K562 (cell line): ENCODE data around the gene CCDC97. TPM values are rescaled to one million over a fixed set of nuclear protein-coding genes. Genes with fewer than 3 reads are reported as not detected.

Experiments
- ATAC-seq: fragments of 200-7000 bp; cut with Tn5 transposase; 3 replicates; pipeline ENCODE4 v1.9.1; 2020; ENCODE audit warnings: moderate library complexity
- BruUV-seq: library from RNA; stranded (reverse); fragments of 400-500 nt; replicated peaks from 2 replicates; lab custom pipeline; 2021; lab: Mats Ljungman, UMichigan
- CTCF ChIA-PET: fragments of 300-600 bp; formaldehyde crosslinking; extraction: SDS; loops from one replicate; lab custom pipeline; 2021; ENCODE audit warnings: low intra/inter-chr PET ratio; lab: Yijun Ruan, JAX
- POLR2A ChIA-PET: fragments of 300-600, 350-650 bp; sonication (Branson Sonifier 250); formaldehyde crosslinking; extraction: SDS; loops from one replicate; lab custom pipeline; 2021; ENCODE audit warnings: antibody characterized with exemption, inconsistent platforms; lab: Yijun Ruan, JAX
- DNase-seq, 4 experiments: peaks; one replicate each; pipeline versions ENCODE4 v3.0.0 to v3.0.0-alpha.2; 2011 to 2018; ENCODE audit warnings: low spot score in 3 of 4, mixed read lengths in 3 of 4; ENCODE audit errors: extremely low read depth in 1 of 4
- FAIRE-seq: peaks from 2 replicates; lab custom pipeline; 2011; peaks lifted over from hg19 to GRCh38; lab: Jason Lieb, UNC
- H2AFZ ChIP-seq: 2 replicates; pipeline ENCODE4 v1.6.0; 2011; ENCODE audit warnings: low read depth, low read length, control low read depth, inconsistent platforms
- H3K27ac ChIP-seq: fragments of 200-600 bp; 3 replicates; pipeline ENCODE4 v1.8.0; 2011; ENCODE audit warnings: low read depth, mild to moderate bottlenecking, control low read depth, inconsistent platforms, low read length, moderate library complexity, mixed read lengths; ENCODE audit errors: extremely low read depth
- H3K27me3 ChIP-seq, 2 experiments: fragments of 300-600 bp in 1 of 2; 2 replicates in 1 of 2; 3 replicates in 1 of 2; pipeline versions ENCODE4 v1.6.0 to v1.8.0; 2011; ENCODE audit warnings: inconsistent platforms in 2 of 2, low read length in 2 of 2, mild to moderate bottlenecking in 1 of 2, mixed read lengths in 1 of 2, moderate library complexity in 1 of 2; ENCODE audit not compliant: control insufficient read depth in 2 of 2, insufficient read depth in 2 of 2
- H3K36me3 ChIP-seq: fragments of 300-600 bp; 3 replicates; pipeline ENCODE4 v1.8.0; 2011; ENCODE audit warnings: mild to moderate bottlenecking, low read length, inconsistent platforms; ENCODE audit not compliant: control insufficient read depth, insufficient read depth
- H3K4me1 ChIP-seq, 2 experiments: fragments of 200-600 bp in 1 of 2; replicated peaks in 1 of 2; 2 replicates in 1 of 2; 3 replicates in 1 of 2; pipeline versions ENCODE4 v1.5.1 to v1.8.0; 2011; ENCODE audit warnings: inconsistent platforms in 2 of 2, low read length in 2 of 2, mild to moderate bottlenecking in 1 of 2, mixed read lengths in 1 of 2, moderate library complexity in 1 of 2; ENCODE audit not compliant: control insufficient read depth in 2 of 2, insufficient read depth in 2 of 2
- H3K4me2 ChIP-seq: 2 replicates; pipeline ENCODE4 v1.6.1; 2011; ENCODE audit warnings: low read length, control low read depth, inconsistent platforms, mixed read lengths; ENCODE audit not compliant: insufficient read depth
- H3K4me3 ChIP-seq: fragments of 200-600 bp; sonication (generic), shearing (Covaris generic); 2 replicates; pipeline ENCODE4 v1.5.1; 2016; ENCODE audit warnings: control low read depth, inconsistent platforms
- H3K79me2 ChIP-seq: fragments of 200-600 bp; 3 replicates; pipeline ENCODE4 v1.8.0; 2011; ENCODE audit warnings: low read length, inconsistent platforms; ENCODE audit not compliant: control insufficient read depth, insufficient read depth
- H3K9ac ChIP-seq, 2 experiments: 2 replicates each; pipeline versions ENCODE4 v1.6.0 to v1.6.1; 2011; ENCODE audit warnings: low read depth in 2 of 2, low read length in 2 of 2, control low read depth in 1 of 2, inconsistent platforms in 1 of 2, mild to moderate bottlenecking in 1 of 2, mixed read lengths in 1 of 2; ENCODE audit not compliant: insufficient read depth in 1 of 2
- H3K9me1 ChIP-seq: one replicate; pipeline ENCODE4 v1.6.0; 2011; ENCODE audit warnings: inconsistent platforms, mild to moderate bottlenecking, low read length, moderate library complexity; ENCODE audit not compliant: control insufficient read depth, insufficient read depth
- H3K9me3 ChIP-seq: replicated peaks from 2 replicates; pipeline ENCODE4 v1.5.1; 2011; ENCODE audit warnings: low read depth, low read length, inconsistent platforms; ENCODE audit not compliant: control insufficient read depth, insufficient read depth
- H4K20me1 ChIP-seq: replicated peaks from 2 replicates; pipeline ENCODE4 v1.6.1; 2011; ENCODE audit warnings: low read length, inconsistent platforms, mixed read lengths; ENCODE audit not compliant: control insufficient read depth, insufficient read depth
- POLR2G ChIP-seq: fragments of 200-400 bp; formaldehyde crosslinking; IDR thresholded peaks from 2 replicates; pipeline ENCODE4 v1.6.1; 2017; ENCODE audit warnings: low read depth, mild to moderate bottlenecking, antibody characterized with exemption, low read length, moderate library complexity
- RBFOX2 ChIP-seq: fragments of 200-400 bp; formaldehyde crosslinking; IDR thresholded peaks from 2 replicates; pipeline ENCODE4 v1.6.1; 2017; ENCODE audit warnings: low read depth, mild to moderate bottlenecking, low read length, moderate library complexity
- RBM14 ChIP-seq: fragments of 200-400 bp; formaldehyde crosslinking; IDR thresholded peaks from 2 replicates; pipeline ENCODE4 v1.6.1; 2018; ENCODE audit warnings: low read depth, mild to moderate bottlenecking, low read length, moderate library complexity, borderline replicate concordance; ENCODE audit not compliant: insufficient read depth
- ZNF212 ChIP-seq: fragments of 450-650 bp; formaldehyde crosslinking; IDR thresholded peaks from 2 replicates; pipeline ENCODE4 v1.4.0; 2020; ENCODE audit warnings: mild to moderate bottlenecking
- WGBS: fragments of 100-300 bp; shearing (Covaris generic); methylation state at CpG from one replicate; pipeline ENCODE4 v1.1.6; 2016; ENCODE audit warnings: low coverage, mixed read lengths; ENCODE audit not compliant: insufficient coverage; ENCODE audit errors: missing lambda C conversion rate; 5-methylcytosine and 5-hydroxymethylcytosine counted together
- in situ Hi-C: fragments of 300-500 bp; cut with MboI; formaldehyde crosslinking; loops from 4 replicates; pipeline ENCODE4 v1.15.0; 2018; ENCODE audit warnings: inconsistent platforms, mixed read lengths
- intact Hi-C: fragments of 100-400 bp; cut with micrococcal nuclease; formaldehyde crosslinking; loops from 2 replicates; pipeline ENCODE4 v1.14.2; 2022
- polyA plus RNA-seq, 8 experiments: library from polyadenylated mRNA; depleted of rRNA in 4 of 8; stranded (reverse) in 5 of 8; unstranded in 3 of 8; fragments of >200 nt; fragmentation: Nextera tagmentation in 2 of 8; fragmentation: Illumina TruSeq in 1 of 8; extraction: Ambion mirVana in 2 of 8; extraction: Trizol in 1 of 8; gene quantifications; 2 replicates each; pipeline versions ENCODE4 v1.2.1 to v1.2.3, GENCODE V29; 2011 to 2014; ENCODE audit warnings: inconsistent platforms in 1 of 8, missing spikeins in 1 of 8
- total RNA-seq, 7 experiments: library from RNA; depleted of rRNA in 6 of 7; stranded (reverse); fragments of >200 nt in 6 of 7; fragmentation: Illumina TruSeq in 2 of 7; extraction: Trizol in 2 of 7; gene quantifications; 2 replicates each; pipeline versions ENCODE4 v1.2.1 to v1.2.3, GENCODE V29; 2011 to 2021; ENCODE audit warnings: low replicate concordance in 1 of 7

The CCDC97 gene
- total and polyA plus RNA-seq, 9 of the 15 experiments (the other 6 are each of a cell fraction or from before 2014, with no cell fraction given), result 0.60 to 16.5 (median 7.0) TPM

- Histone ChIP-seq H4K20me1 (peaks cover 6% of the 10 kb centered on the region; the same call in 1 of the 2 replicates), H3K27ac (no peak overlapping the region), H3K4me3 (no peak overlapping the region), H3K36me3 (peaks cover 78% of the 10 kb centered on the region)
- WGBS, result 97% methylated on average over 23 of the region's 24 CpGs
- no TSS peak for BruUV-seq
- no peak for ATAC-seq
- POLR2A ChIA-PET, result interaction anchor here (0.6 to 1.0 kb wide), 2 partner anchors 8 to 12 kb away, joined by 3 to 7 read pairs; no protein-coding TSS in a partner anchor
- no peak for TF ChIP-seq ZNF212 (CRISPR knock-in tag)
- TF ChIP-seq RBFOX2, result peak; percentile 57; the same call in 1 of the 2 replicates
- TF ChIP-seq RBM14, result 0 out of 2 replicates have a peak, but pooled peaks have one; percentile 31
- peak; percentile 63 for TF ChIP-seq POLR2G
- TF ChIP-seq, all 486 proteins: peak for 3
- Histone ChIP-seq H3K4me1 (peaks cover 1 to 10% of the 10 kb centered on the region in 2 experiments; a peak in 4 of 5 replicates), H3K9me1 (no peaks in the 10 kb centered on the region), H2AFZ (no peak overlapping the region), H3K4me2 (no peak overlapping the region), H3K9ac (peak overlapping the region in 1 of 2 experiments; percentile 19; a peak in 2 of 4 replicates), H3K79me2 (peaks cover 18% of the 10 kb centered on the region), H3K27me3 (no peaks in the 10 kb centered on the region), H3K9me3 (no peaks in the 10 kb centered on the region; the same call in 1 of the 2 replicates)
- CTCF ChIA-PET, result no interaction called here
- FAIRE-seq (no peak), DNase-seq (no peak)
- in situ Hi-C loops, result loop anchor here (25.0 kb wide), 1 partner anchor 246 kb away; no protein-coding TSS in a partner anchor
- intact Hi-C loops, result no loop called here
These were observed 6.4 kb downstream of the CCDC97 start for GRCh38 chr19:41316306-41316920.
